Measurements from ENCODE around the gene YY1AP1. TPM values are rescaled to one million over a fixed set of nuclear protein-coding genes. Genes with fewer than 3 reads are reported as not detected.
"Not testable (repeated sequence)": the region's sequence is repeated elsewhere in the genome, so short reads cannot be mapped to it uniquely, and the experiment has no call there.

YY1AP1 gene
- total RNA-seq, 3 donors from 2014 or later (not counting 1 experiment from before 2014, with no cell fraction given), result 115 to 133 (median 115) TPM

- 93% methylated on average over 2 of the region's 2 CpGs for WGBS (ENCODE audit: insufficient coverage)
- TF ChIP-seq CTCF (IDR thresholded peaks at IDR 0.05), result no peak
- Histone ChIP-seq H3K9me3 (ENCODE audit: control insufficient read depth, insufficient read depth, low read length) (peaks cover 21% of the 10 kb centered on the region), H3K27me3 (ENCODE audit: control insufficient read depth, insufficient read depth, low read length) (no peaks in the 10 kb centered on the region), H3K4me3 (ENCODE audit: low read length) (no peak overlapping the region), H3K27ac (ENCODE audit: low read length) (no peak overlapping the region), H3K36me3 (ENCODE audit: control insufficient read depth, insufficient read depth, low read length) (no peaks in the 10 kb centered on the region), H3K4me1 (ENCODE audit: control insufficient read depth, insufficient read depth, low read length) (no peaks in the 10 kb centered on the region)
- H3K27ac Mint-ChIP-seq, result no peak overlapping the region
- DNase-seq (no peak), ATAC-seq (no peak)
- H3K4me1 Mint-ChIP-seq, result no peaks in the 10 kb centered on the region
- intact Hi-C loops (cut with micrococcal nuclease), result no loop called here
- no peak overlapping the region for H3K4me3 Mint-ChIP-seq
- H3K36me3 Mint-ChIP-seq, result peaks cover 10% of the 10 kb centered on the region
- H3K27me3 Mint-ChIP-seq (ENCODE audit: low read depth in 2 of 2), result peaks cover 0 to 7% of the 10 kb centered on the region in 2 donors
- peaks cover 0 to 9% of the 10 kb centered on the region in 2 donors for H3K9me3 Mint-ChIP-seq
These were observed 42.3 kb downstream of the YY1AP1 start for GRCh38 chr1:155646307-155646706.

GRCh38 chr1:155645648-155646047 lies 42.9 kb downstream of the YY1AP1 start:
- Histone ChIP-seq H3K27ac (ENCODE audit: low read length) (no peak overlapping the region), H3K4me1 (ENCODE audit: control insufficient read depth, insufficient read depth, low read length) (no peaks in the 10 kb centered on the region), H3K36me3 (ENCODE audit: control insufficient read depth, insufficient read depth, low read length) (no peaks in the 10 kb centered on the region), H3K4me3 (ENCODE audit: low read length) (no peak overlapping the region), H3K27me3 (ENCODE audit: control insufficient read depth, insufficient read depth, low read length) (no peaks in the 10 kb centered on the region), H3K9me3 (ENCODE audit: control insufficient read depth, insufficient read depth, low read length) (peaks cover 21% of the 10 kb centered on the region)
- peaks cover 0 to 9% of the 10 kb centered on the region in 2 donors for H3K9me3 Mint-ChIP-seq
- H3K27ac Mint-ChIP-seq, result no peak overlapping the region
- intact Hi-C loops (cut with micrococcal nuclease), result no loop called here
- no peak overlapping the region for H3K4me3 Mint-ChIP-seq
- peaks cover 11% of the 10 kb centered on the region for H3K36me3 Mint-ChIP-seq
- peaks cover 0 to 7% of the 10 kb centered on the region in 2 donors for H3K27me3 Mint-ChIP-seq (ENCODE audit: low read depth in 2 of 2)
- H3K4me1 Mint-ChIP-seq, result no peaks in the 10 kb centered on the region
- no peak for ATAC-seq
- WGBS (ENCODE audit: insufficient coverage), result 86% methylated on average over 6 of the region's 6 CpGs
- DNase-seq, result no peak
- no peak for TF ChIP-seq CTCF (IDR thresholded peaks at IDR 0.05)

- Mint-ChIP-seq H3K4me1 (no peaks in the 10 kb centered on the region), H3K9me3 (peaks cover 0 to 9% of the 10 kb centered on the region in 2 donors), H3K27me3 (ENCODE audit: low read depth in 2 of 2) (peaks cover 0 to 6% of the 10 kb centered on the region in 2 donors), H3K36me3 (peaks cover 11% of the 10 kb centered on the region), H3K27ac (no peak overlapping the region), H3K4me3 (no peak overlapping the region)
- Histone ChIP-seq H3K36me3 (ENCODE audit: control insufficient read depth, insufficient read depth, low read length) (no peaks in the 10 kb centered on the region), H3K4me1 (ENCODE audit: control insufficient read depth, insufficient read depth, low read length) (no peaks in the 10 kb centered on the region), H3K27me3 (ENCODE audit: control insufficient read depth, insufficient read depth, low read length) (no peaks in the 10 kb centered on the region), H3K9me3 (ENCODE audit: control insufficient read depth, insufficient read depth, low read length) (peaks cover 21% of the 10 kb centered on the region), H3K4me3 (ENCODE audit: low read length) (no peak overlapping the region), H3K27ac (ENCODE audit: low read length) (no peak overlapping the region)
- 89% methylated on average over 4 of the region's 4 CpGs for WGBS (ENCODE audit: insufficient coverage)
- DNase-seq (no peak), ATAC-seq (no peak)
- intact Hi-C loops (cut with micrococcal nuclease), result no loop called here
- TF ChIP-seq CTCF (IDR thresholded peaks at IDR 0.05), result no peak
These were observed 43.5 kb downstream of the YY1AP1 start for GRCh38 chr1:155645034-155645598.

- H3K9me3 Mint-ChIP-seq, result peaks cover 0 to 9% of the 10 kb centered on the region in 2 donors
- Histone ChIP-seq H3K4me1 (ENCODE audit: control insufficient read depth, insufficient read depth, low read length) (peaks cover under 1% of the 10 kb centered on the region), H3K9me3 (ENCODE audit: control insufficient read depth, insufficient read depth, low read length) (peaks cover 21% of the 10 kb centered on the region), H3K4me3 (ENCODE audit: low read length) (no peak overlapping the region), H3K27ac (ENCODE audit: low read length) (no peak overlapping the region), H3K27me3 (ENCODE audit: control insufficient read depth, insufficient read depth, low read length) (no peaks in the 10 kb centered on the region), H3K36me3 (ENCODE audit: control insufficient read depth, insufficient read depth, low read length) (no peaks in the 10 kb centered on the region)
- no peak overlapping the region for H3K27ac Mint-ChIP-seq
- H3K4me1 Mint-ChIP-seq, result no peaks in the 10 kb centered on the region
- ATAC-seq (no peak), DNase-seq (no peak)
- peaks cover 0 to 3% of the 10 kb centered on the region in 2 donors for H3K27me3 Mint-ChIP-seq (ENCODE audit: low read depth in 2 of 2)
- TF ChIP-seq CTCF (IDR thresholded peaks at IDR 0.05), result no peak
- no peak overlapping the region for H3K4me3 Mint-ChIP-seq
- 94% methylated on average over 3 of the region's 3 CpGs for WGBS (ENCODE audit: insufficient coverage)
- H3K36me3 Mint-ChIP-seq, result peaks cover 11% of the 10 kb centered on the region
- intact Hi-C loops (cut with micrococcal nuclease), result no loop called here
These were observed 45.3 kb downstream of the YY1AP1 start for GRCh38 chr1:155643230-155643629.

GRCh38 chr1:155642559-155643180 lies 45.9 kb downstream of the YY1AP1 start:
- peaks cover 11% of the 10 kb centered on the region for H3K36me3 Mint-ChIP-seq
- H3K27me3 ChIP-seq (ENCODE audit: control insufficient read depth, insufficient read depth, low read length); H3K4me3 Mint-ChIP-seq; H3K4me3 ChIP-seq (ENCODE audit: low read length); H3K27me3 Mint-ChIP-seq (ENCODE audit: low read depth in 2 of 2); ATAC-seq; H3K4me1 Mint-ChIP-seq; DNase-seq; intact Hi-C loops (cut with micrococcal nuclease); H3K4me1 ChIP-seq (ENCODE audit: control insufficient read depth, insufficient read depth, low read length); H3K27ac ChIP-seq (ENCODE audit: low read length); H3K9me3 Mint-ChIP-seq; H3K36me3 ChIP-seq (ENCODE audit: control insufficient read depth, insufficient read depth, low read length); H3K27ac Mint-ChIP-seq: not testable (repeated sequence)
- WGBS (ENCODE audit: insufficient coverage), result 94% methylated on average over 9 of the region's 11 CpGs
- peaks cover 21% of the 10 kb centered on the region for H3K9me3 ChIP-seq (ENCODE audit: control insufficient read depth, insufficient read depth, low read length)

Data from natural killer cell (primary cell).